K562 (cell line): ENCODE measurements around the gene DYNC2LI1. TPM values are rescaled to one million over a fixed set of nuclear protein-coding genes. Genes with fewer than 3 reads are reported as not detected.

Source experiments
- ATAC-seq: fragments of 200-7000 bp; cut with Tn5 transposase; 3 replicates; pipeline ENCODE4 v1.9.1; 2020; ENCODE audit warnings: moderate library complexity
- BruUV-seq: library from RNA; stranded (reverse); fragments of 400-500 nt; replicated peaks from 2 replicates; lab custom pipeline; 2021; lab: Mats Ljungman, UMichigan
- CTCF ChIA-PET: fragments of 300-600 bp; formaldehyde crosslinking; extraction: SDS; loops from one replicate; lab custom pipeline; 2021; ENCODE audit warnings: low intra/inter-chr PET ratio; lab: Yijun Ruan, JAX
- POLR2A ChIA-PET: fragments of 300-600, 350-650 bp; sonication (Branson Sonifier 250); formaldehyde crosslinking; extraction: SDS; loops from one replicate; lab custom pipeline; 2021; ENCODE audit warnings: antibody characterized with exemption, inconsistent platforms; lab: Yijun Ruan, JAX
- DNase-seq, 4 experiments: peaks; one replicate each; pipeline versions ENCODE4 v3.0.0 to v3.0.0-alpha.2; 2011 to 2018; ENCODE audit warnings: low spot score in 3 of 4, mixed read lengths in 3 of 4; ENCODE audit errors: extremely low read depth in 1 of 4
- FAIRE-seq: peaks from 2 replicates; lab custom pipeline; 2011; peaks lifted over from hg19 to GRCh38; lab: Jason Lieb, UNC
- H2AFZ ChIP-seq: 2 replicates; pipeline ENCODE4 v1.6.0; 2011; ENCODE audit warnings: low read depth, low read length, control low read depth, inconsistent platforms
- H3K27ac ChIP-seq: fragments of 200-600 bp; 3 replicates; pipeline ENCODE4 v1.8.0; 2011; ENCODE audit warnings: low read depth, mild to moderate bottlenecking, control low read depth, inconsistent platforms, low read length, moderate library complexity, mixed read lengths; ENCODE audit errors: extremely low read depth
- H3K27me3 ChIP-seq, 2 experiments: fragments of 300-600 bp in 1 of 2; 2 replicates in 1 of 2; 3 replicates in 1 of 2; pipeline versions ENCODE4 v1.6.0 to v1.8.0; 2011; ENCODE audit warnings: inconsistent platforms in 2 of 2, low read length in 2 of 2, mild to moderate bottlenecking in 1 of 2, mixed read lengths in 1 of 2, moderate library complexity in 1 of 2; ENCODE audit not compliant: control insufficient read depth in 2 of 2, insufficient read depth in 2 of 2
- H3K36me3 ChIP-seq: fragments of 300-600 bp; 3 replicates; pipeline ENCODE4 v1.8.0; 2011; ENCODE audit warnings: mild to moderate bottlenecking, low read length, inconsistent platforms; ENCODE audit not compliant: control insufficient read depth, insufficient read depth
- H3K4me1 ChIP-seq, 2 experiments: fragments of 200-600 bp in 1 of 2; replicated peaks in 1 of 2; 2 replicates in 1 of 2; 3 replicates in 1 of 2; pipeline versions ENCODE4 v1.5.1 to v1.8.0; 2011; ENCODE audit warnings: inconsistent platforms in 2 of 2, low read length in 2 of 2, mild to moderate bottlenecking in 1 of 2, mixed read lengths in 1 of 2, moderate library complexity in 1 of 2; ENCODE audit not compliant: control insufficient read depth in 2 of 2, insufficient read depth in 2 of 2
- H3K4me2 ChIP-seq: 2 replicates; pipeline ENCODE4 v1.6.1; 2011; ENCODE audit warnings: low read length, control low read depth, inconsistent platforms, mixed read lengths; ENCODE audit not compliant: insufficient read depth
- H3K4me3 ChIP-seq: fragments of 200-600 bp; sonication (generic), shearing (Covaris generic); 2 replicates; pipeline ENCODE4 v1.5.1; 2016; ENCODE audit warnings: control low read depth, inconsistent platforms
- H3K79me2 ChIP-seq: fragments of 200-600 bp; 3 replicates; pipeline ENCODE4 v1.8.0; 2011; ENCODE audit warnings: low read length, inconsistent platforms; ENCODE audit not compliant: control insufficient read depth, insufficient read depth
- H3K9ac ChIP-seq, 2 experiments: 2 replicates each; pipeline versions ENCODE4 v1.6.0 to v1.6.1; 2011; ENCODE audit warnings: low read depth in 2 of 2, low read length in 2 of 2, control low read depth in 1 of 2, inconsistent platforms in 1 of 2, mild to moderate bottlenecking in 1 of 2, mixed read lengths in 1 of 2; ENCODE audit not compliant: insufficient read depth in 1 of 2
- H3K9me1 ChIP-seq: one replicate; pipeline ENCODE4 v1.6.0; 2011; ENCODE audit warnings: inconsistent platforms, mild to moderate bottlenecking, low read length, moderate library complexity; ENCODE audit not compliant: control insufficient read depth, insufficient read depth
- H3K9me3 ChIP-seq: replicated peaks from 2 replicates; pipeline ENCODE4 v1.5.1; 2011; ENCODE audit warnings: low read depth, low read length, inconsistent platforms; ENCODE audit not compliant: control insufficient read depth, insufficient read depth
- H4K20me1 ChIP-seq: replicated peaks from 2 replicates; pipeline ENCODE4 v1.6.1; 2011; ENCODE audit warnings: low read length, inconsistent platforms, mixed read lengths; ENCODE audit not compliant: control insufficient read depth, insufficient read depth
- ATF4 ChIP-seq: fragments of 450-650 bp; formaldehyde crosslinking; IDR thresholded peaks from 2 replicates; pipeline ENCODE4 v1.4.0; 2022; ENCODE audit warnings: mild to moderate bottlenecking, moderate library complexity
- CBFA2T3 ChIP-seq: fragments of 450-650 bp; IDR thresholded peaks from 2 replicates; pipeline ENCODE4 v1.6.1; 2017
- DPF2 ChIP-seq: fragments of 450-650 bp; IDR thresholded peaks from 2 replicates; pipeline ENCODE4 v1.6.1; 2016
- ETV6 ChIP-seq, 3 experiments: fragments of 150-350 bp in 1 of 3; sonication (generic) in 1 of 3; formaldehyde crosslinking in 1 of 3; IDR thresholded peaks; 2 replicates each; pipeline versions ENCODE4 v1.6.1 to v1.8.0; 2014 to 2022; ENCODE audit warnings: borderline replicate concordance in 2 of 3, low read depth in 2 of 3, antibody characterized with exemption in 1 of 3, low read length in 1 of 3, mild to moderate bottlenecking in 1 of 3, missing genetic modification reagents in 1 of 3
- KAT8 ChIP-seq: fragments of 450-650 bp; IDR thresholded peaks from 2 replicates; pipeline ENCODE4 v1.6.1; 2016; ENCODE audit warnings: low read depth, mild to moderate bottlenecking
- KLF13 ChIP-seq: fragments of 450-650 bp; IDR thresholded peaks from 2 replicates; pipeline ENCODE4 v1.6.1; 2016; ENCODE audit warnings: missing genetic modification characterization, low read depth, mild to moderate bottlenecking, missing compliant biosample characterization, moderate library complexity, borderline replicate concordance
- MAFF ChIP-seq: IDR thresholded peaks from 2 replicates; pipeline ENCODE4 v1.6.1; 2012; ENCODE audit warnings: low read length, improper control_type of control experiment
- NBN ChIP-seq: fragments of 450-650 bp; IDR thresholded peaks from 2 replicates; pipeline ENCODE4 v1.6.1; 2016; ENCODE audit warnings: low read depth, mild to moderate bottlenecking
- POLR2AphosphoS5 ChIP-seq: IDR thresholded peaks from 2 replicates; pipeline ENCODE4 v1.6.1; 2011; ENCODE audit warnings: mild to moderate bottlenecking, low read depth, low read length, moderate library complexity; ENCODE audit not compliant: control insufficient read depth, insufficient read depth
- RBM34 ChIP-seq: fragments of 200-400 bp; formaldehyde crosslinking; IDR thresholded peaks from 2 replicates; pipeline ENCODE4 v1.6.1; 2018; ENCODE audit warnings: low read length, borderline replicate concordance; ENCODE audit not compliant: insufficient read depth
- TEAD4 ChIP-seq, 2 experiments: sonication (generic) in 1 of 2; formaldehyde crosslinking in 1 of 2; IDR thresholded peaks; 2 replicates each; pipeline versions ENCODE4 v1.6.1 to v1.8.0; 2012 to 2022; ENCODE audit warnings: borderline replicate concordance in 1 of 2, inconsistent platforms in 1 of 2, low read length in 1 of 2, mild to moderate bottlenecking in 1 of 2, missing genetic modification reagents in 1 of 2
- THRAP3 ChIP-seq: fragments of 450-650 bp; IDR thresholded peaks from 2 replicates; pipeline ENCODE4 v1.6.1; 2016; ENCODE audit warnings: mild to moderate bottlenecking, inconsistent platforms, borderline replicate concordance
- TRIM24 ChIP-seq, 2 experiments: fragments of 450-650 bp; IDR thresholded peaks; 2 replicates each; pipeline ENCODE4 v1.6.1; 2016
- U2AF2 ChIP-seq: fragments of 200-400 bp; formaldehyde crosslinking; optimal IDR thresholded peaks from 2 replicates; pipeline ENCODE3; 2017; ENCODE audit warnings: low read depth, mild to moderate bottlenecking, low read length
- XRCC5 ChIP-seq: fragments of 200-400 bp; formaldehyde crosslinking; IDR thresholded peaks from 2 replicates; pipeline ENCODE4 v1.6.1; 2017; ENCODE audit warnings: low read depth, mild to moderate bottlenecking, low read length
- ZBTB2 ChIP-seq: fragments of 450-650 bp; IDR thresholded peaks from 2 replicates; pipeline ENCODE4 v1.6.1; 2016; ENCODE audit warnings: antibody characterized with exemption
- ZNF24 ChIP-seq: fragments of 450-650 bp; IDR thresholded peaks from 2 replicates; pipeline ENCODE4 v1.6.1; 2016
- ZNF347 ChIP-seq: fragments of 450-650 bp; formaldehyde crosslinking; IDR thresholded peaks from 2 replicates; pipeline ENCODE4 v1.4.0; 2020; ENCODE audit warnings: low read depth, mild to moderate bottlenecking, moderate library complexity
- ZNF583 ChIP-seq: fragments of 250-450 bp; sonication (Bioruptor Pico); IDR thresholded peaks from 2 replicates; pipeline ENCODE4 v1.4.0; 2020
- ZNF655 ChIP-seq: fragments of 250-450 bp; sonication (Bioruptor Pico); IDR thresholded peaks from 2 replicates; pipeline ENCODE4 v1.5.0; 2021
- WGBS: fragments of 100-300 bp; shearing (Covaris generic); methylation state at CpG from one replicate; pipeline ENCODE4 v1.1.6; 2016; ENCODE audit warnings: low coverage, mixed read lengths; ENCODE audit not compliant: insufficient coverage; ENCODE audit errors: missing lambda C conversion rate; 5-methylcytosine and 5-hydroxymethylcytosine counted together
- in situ Hi-C: fragments of 300-500 bp; cut with MboI; formaldehyde crosslinking; loops from 4 replicates; pipeline ENCODE4 v1.15.0; 2018; ENCODE audit warnings: inconsistent platforms, mixed read lengths
- intact Hi-C: fragments of 100-400 bp; cut with micrococcal nuclease; formaldehyde crosslinking; loops from 2 replicates; pipeline ENCODE4 v1.14.2; 2022
- polyA plus RNA-seq, 8 experiments: library from polyadenylated mRNA; depleted of rRNA in 4 of 8; stranded (reverse) in 5 of 8; unstranded in 3 of 8; fragments of >200 nt; fragmentation: Nextera tagmentation in 2 of 8; fragmentation: Illumina TruSeq in 1 of 8; extraction: Ambion mirVana in 2 of 8; extraction: Trizol in 1 of 8; gene quantifications; 2 replicates each; pipeline versions ENCODE4 v1.2.1 to v1.2.3, GENCODE V29; 2011 to 2014; ENCODE audit warnings: inconsistent platforms in 1 of 8, missing spikeins in 1 of 8
- total RNA-seq, 7 experiments: library from RNA; depleted of rRNA in 6 of 7; stranded (reverse); fragments of >200 nt in 6 of 7; fragmentation: Illumina TruSeq in 2 of 7; extraction: Trizol in 2 of 7; gene quantifications; 2 replicates each; pipeline versions ENCODE4 v1.2.1 to v1.2.3, GENCODE V29; 2011 to 2021; ENCODE audit warnings: low replicate concordance in 1 of 7

Gene DYNC2LI1
- total and polyA plus RNA-seq, 9 of the 15 experiments (the other 6 are each of a cell fraction or from before 2014, with no cell fraction given) = 12.5 to 42.2 (median 25.8) TPM

GRCh38 chr2:43810452-43810851 lies 36.6 kb downstream of the DYNC2LI1 start:
- 8% methylated on average over 2 of the region's 2 CpGs for WGBS
- H3K4me3 ChIP-seq = no peak overlapping the region
- H3K9me1 ChIP-seq = no peaks in the 10 kb centered on the region
- in situ Hi-C loops (no loop called here), intact Hi-C loops (no loop called here)
- no peak overlapping the region for H3K4me2 ChIP-seq
- DNase-seq (no peak), ATAC-seq (peak; percentile 45; the same call in 1 of the 3 replicates), FAIRE-seq (no peak)
- POLR2A ChIA-PET = interaction anchor here (1.4 kb wide), 1 partner anchor 10 kb away, joined by 4 read pairs; no protein-coding TSS in a partner anchor
- no peak overlapping the region for H3K27ac ChIP-seq
- H3K79me2 ChIP-seq = no peaks in the 10 kb centered on the region
- no TSS peak for BruUV-seq
- no peaks in the 10 kb centered on the region for H3K36me3 ChIP-seq
- H2AFZ ChIP-seq = no peak overlapping the region
- CTCF ChIA-PET = no interaction called here
- H3K27me3 ChIP-seq = no peaks in the 10 kb centered on the region
- no peaks in the 10 kb centered on the region; a peak in 1 of 5 replicates for H3K4me1 ChIP-seq
- no peaks in the 10 kb centered on the region for H3K9me3 ChIP-seq
- no peak overlapping the region for H3K9ac ChIP-seq
- no peaks in the 10 kb centered on the region for H4K20me1 ChIP-seq
- TF ChIP-seq ZNF347 (CRISPR knock-in tag) (no peak), KLF13 (tag) (no peak), CBFA2T3 (peak; percentile 73), XRCC5 (no peak), ETV6 (IDR thresholded peaks at IDR 0.05; ENCODE audit: borderline replicate concordance in 1 of 2, low read depth in 2 of 2, low read length in 1 of 2) (no peak), ETV6 (CRISPR knock-in tag; IDR thresholded peaks at IDR 0.05; ENCODE audit: borderline replicate concordance) (no peak), THRAP3 (no peak), TRIM24 (IDR thresholded peaks at IDR 0.05) (no peak), RBM34 (no peak), ZNF24 (no peak), DPF2 (peak; percentile 21; the same call in 1 of the 2 replicates), MAFF (no peak), NBN (no peak), ATF4 (no peak), POLR2AphosphoS5 (0 out of 2 replicates have a peak, but pooled peaks have one; percentile 30), ZNF583 (no peak), U2AF2 (no peak), ZNF655 (CRISPR knock-in tag) (no peak), TEAD4 (IDR thresholded peaks at IDR 0.05; ENCODE audit: low read length) (peak; percentile 65), TEAD4 (CRISPR knock-in tag; IDR thresholded peaks at IDR 0.05; ENCODE audit: borderline replicate concordance) (no peak), ZBTB2 (no peak), KAT8 (no peak)
